Anterior cingulate cortex (tissue), 58 donors: ENCODE data around the gene SLC9C2.
"Not testable (repeated sequence)": the region's sequence is repeated elsewhere in the genome, so short reads cannot be mapped to it uniquely, and the experiment has no call there.

Source experiments
- DNase-seq, 58 donors: peaks; one replicate each; lab custom pipeline; 2025; lab: John Stamatoyannopoulos, UW

The SLC9C2 gene

GRCh38 chr1:173532237-173532636 is 70.6 kb downstream of the SLC9C2 start:
- no peak for DNase-seq

GRCh38 chr1:173530795-173531693 is 71.8 kb downstream of the SLC9C2 start:
- DNase-seq = no peak

GRCh38 chr1:173529106-173529505 is 73.8 kb downstream of the SLC9C2 start:
- no peak for DNase-seq

- DNase-seq = no peak
Measured at GRCh38 chr1:173527151-173527826, 75.6 kb downstream of the SLC9C2 start.

- no peak for DNase-seq
Measured at GRCh38 chr1:173525926-173526325, 76.9 kb downstream of the SLC9C2 start.

- no peak for DNase-seq
Measured at GRCh38 chr1:173523329-173523728, 79.5 kb downstream of the SLC9C2 start.

GRCh38 chr1:173520799-173521198 is 82.1 kb downstream of the SLC9C2 start:
- no peak for DNase-seq

GRCh38 chr1:173514503-173514902 is 88.4 kb downstream of the SLC9C2 start:
- DNase-seq = not testable (repeated sequence)

- no peak for DNase-seq
Measured at GRCh38 chr1:173509797-173510196, 93.1 kb downstream of the SLC9C2 start.

GRCh38 chr1:173508541-173508940 is 94.3 kb downstream of the SLC9C2 start:
- no peak for DNase-seq

- DNase-seq = peak in 2 of 58 donors; percentile 3 to 40
Measured at GRCh38 chr1:173507847-173508209, 95.0 kb downstream of the SLC9C2 start.

GRCh38 chr1:173507205-173507846 is 95.5 kb downstream of the SLC9C2 start:
- DNase-seq = peak in 16 of 58 donors; percentile 1 to 48 (median 20)

GRCh38 chr1:173506437-173506836 is 96.4 kb downstream of the SLC9C2 start:
- DNase-seq = no peak

GRCh38 chr1:173505391-173505790 is 97.5 kb downstream of the SLC9C2 start:
- no peak for DNase-seq

GRCh38 chr1:173504268-173504667 is 98.6 kb downstream of the SLC9C2 start:
- no peak for DNase-seq

GRCh38 chr1:173503391-173503790 is 99.5 kb downstream of the SLC9C2 start:
- DNase-seq = no peak

- no peak for DNase-seq
Measured at GRCh38 chr1:173502104-173502503, 100.8 kb downstream of the SLC9C2 start.

- no peak for DNase-seq
Measured at GRCh38 chr1:173499729-173500128, 103.1 kb downstream of the SLC9C2 start.

- DNase-seq = no peak
Measured at GRCh38 chr1:173496757-173497320, 106.0 kb downstream of the SLC9C2 start.

GRCh38 chr1:173495609-173496267 is 107.1 kb downstream of the SLC9C2 start:
- DNase-seq = no peak
